Neural cell (in vitro differentiated cells): Measurements from ENCODE around the gene EREG. TPM values are rescaled to one million over a fixed set of nuclear protein-coding genes. Genes with fewer than 3 reads are reported as not detected.

Source experiments
- H2AFZ ChIP-seq: fragments of 200-600, 300-800 bp; sonication (generic), shearing (Covaris generic); 2 replicates; pipeline ENCODE4 v1.6.0; 2014; ENCODE audit warnings: low read depth, mild to moderate bottlenecking, antibody characterized with exemption, low read length, moderate library complexity
- H3F3A ChIP-seq: fragments of 200-600 bp; shearing (Covaris generic); 2 replicates; pipeline ENCODE4 v1.6.1; 2016; ENCODE audit warnings: mild to moderate bottlenecking, moderate library complexity, mixed read lengths, antibody characterized with exemption, low read length; ENCODE audit not compliant: insufficient read depth, poor library complexity, severe bottlenecking
- H3K27ac ChIP-seq: fragments of 200-600, 300-800 bp; sonication (generic), shearing (Covaris generic); 2 replicates; pipeline ENCODE4 v1.5.1; 2014; ENCODE audit warnings: mild to moderate bottlenecking, low read length, moderate library complexity
- H3K27me3 ChIP-seq: fragments of 300-800, 200-600 bp; sonication (generic), shearing (Covaris generic); 2 replicates; pipeline ENCODE4 v1.6.0; 2014; ENCODE audit warnings: mild to moderate bottlenecking, low read depth, low read length, moderate library complexity; ENCODE audit not compliant: insufficient read depth
- H3K36me3 ChIP-seq: fragments of 300-800, 200-600 bp; sonication (generic), shearing (Covaris generic); 2 replicates; pipeline ENCODE4 v1.5.1; 2014; ENCODE audit warnings: mild to moderate bottlenecking, antibody characterized with exemption, low read length, moderate library complexity; ENCODE audit not compliant: insufficient read depth
- H3K4me2 ChIP-seq: fragments of 300-800, 200-600 bp; sonication (generic), shearing (Covaris generic); 2 replicates; pipeline ENCODE4 v1.6.0; 2014; ENCODE audit warnings: mild to moderate bottlenecking, low read length
- H3K4me3 ChIP-seq: fragments of 300-800, 200-600 bp; sonication (generic), shearing (Covaris generic); 2 replicates; pipeline ENCODE4 v1.5.1; 2014; ENCODE audit warnings: mild to moderate bottlenecking, low read length, moderate library complexity
- H3K79me2 ChIP-seq: fragments of 200-600 bp; shearing (Covaris generic); replicated peaks from 2 replicates; pipeline ENCODE4 v1.6.0; 2014; ENCODE audit warnings: mild to moderate bottlenecking, low read length, moderate library complexity; ENCODE audit not compliant: insufficient read depth
- H3K9ac ChIP-seq: fragments of 300-800, 200-600 bp; sonication (generic), shearing (Covaris generic); 2 replicates; pipeline ENCODE4 v1.6.1; 2016; ENCODE audit warnings: mild to moderate bottlenecking, low read length, mixed read lengths
- H3K9me2 ChIP-seq: fragments of 200-600 bp; shearing (Covaris generic); 2 replicates; pipeline ENCODE4 v1.6.1; 2016; ENCODE audit warnings: mild to moderate bottlenecking, low read length, mixed read lengths; ENCODE audit not compliant: insufficient read depth
- H3K9me3 ChIP-seq: fragments of 200-600, 300-800 bp; sonication (generic), shearing (Covaris generic); 2 replicates; pipeline ENCODE4 v1.6.1; 2016; ENCODE audit warnings: mild to moderate bottlenecking, mixed run types, low read length, moderate library complexity, mixed read lengths
- H4K20me1 ChIP-seq: fragments of 200-600 bp; shearing (Covaris generic); 2 replicates; pipeline ENCODE4 v1.6.1; 2016; ENCODE audit warnings: mild to moderate bottlenecking, mixed run types; ENCODE audit not compliant: insufficient read depth
- EP300 ChIP-seq: fragments of 450-650 bp; conservative IDR thresholded peaks from 2 replicates; pipeline ENCODE4 v1.6.1; 2014; ENCODE audit warnings: antibody characterized with exemption, mild to moderate bottlenecking, moderate library complexity; ENCODE audit not compliant: poor library complexity, severe bottlenecking
- EZH2 ChIP-seq: fragments of 200-600, 300-800 bp; shearing (Covaris generic), sonication (generic); IDR thresholded peaks from 2 replicates; pipeline ENCODE4 v1.6.1; 2014; ENCODE audit warnings: antibody characterized with exemption, low read length, borderline replicate concordance, mild to moderate bottlenecking; ENCODE audit not compliant: insufficient read depth, poor library complexity, severe bottlenecking
- MXI1 ChIP-seq: fragments of 450-650 bp; conservative IDR thresholded peaks from 2 replicates; pipeline ENCODE4 v1.6.1; 2014; ENCODE audit warnings: antibody characterized with exemption, mild to moderate bottlenecking; ENCODE audit not compliant: poor library complexity, severe bottlenecking
- POLR2AphosphoS5 ChIP-seq: IDR thresholded peaks from 2 replicates; pipeline ENCODE4 v1.6.1; 2012
- RAD21 ChIP-seq: fragments of 450-650 bp; conservative IDR thresholded peaks from 2 replicates; pipeline ENCODE4 v1.6.1; 2014; ENCODE audit warnings: antibody characterized with exemption, mild to moderate bottlenecking, moderate library complexity
- SMC3 ChIP-seq: fragments of 450-650 bp; conservative IDR thresholded peaks from 2 replicates; pipeline ENCODE4 v1.6.1; 2014; ENCODE audit warnings: antibody characterized with exemption, mild to moderate bottlenecking, moderate library complexity; ENCODE audit not compliant: poor library complexity
- TAF1 ChIP-seq: IDR thresholded peaks from 2 replicates; pipeline ENCODE4 v1.6.1; 2012; ENCODE audit warnings: low read depth
- polyA plus RNA-seq: library from polyadenylated mRNA; depleted of rRNA; stranded (reverse); fragments of >200 nt; gene quantifications from 2 replicates; pipeline ENCODE4 v1.2.3, GENCODE V29; 2014
- TF ChIP-seq, protein P1 (sequence below): IDR thresholded peaks from 2 replicates; pipeline ENCODE4 v1.6.1; 2012; ENCODE audit warnings: borderline replicate concordance
- TF ChIP-seq, protein P2 (sequence below): fragments of 450-650 bp; IDR thresholded peaks from 2 replicates; pipeline ENCODE4 v1.5.1; 2014; ENCODE audit warnings: antibody characterized with exemption, mild to moderate bottlenecking, moderate library complexity; ENCODE audit not compliant: poor library complexity, severe bottlenecking

The EREG gene
- polyA plus RNA-seq, 1 donor from 2014 or later, result not detected

DNA sequence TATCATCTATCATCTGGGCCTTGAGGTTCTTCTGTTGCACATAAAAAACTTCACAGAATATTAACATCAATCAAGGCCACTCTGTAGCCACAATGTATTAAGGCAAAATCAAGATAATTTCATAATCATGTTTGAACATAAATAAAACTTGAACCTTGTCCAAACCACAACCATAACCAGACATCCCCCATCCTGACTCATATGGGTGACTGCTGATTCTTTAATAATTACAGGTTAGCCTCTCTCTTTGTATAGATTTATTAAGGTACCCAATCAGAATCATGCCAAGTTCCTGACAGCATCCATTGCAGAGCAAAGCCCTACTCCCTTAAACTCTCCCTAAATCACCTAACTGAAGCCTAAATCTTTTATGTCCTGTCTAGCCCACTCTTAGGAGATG is 63.3 kb downstream of the EREG start:
- Histone ChIP-seq H3K27me3 (no peaks in the 10 kb centered on the region), H3K27ac (no peak overlapping the region), H3F3A (no peaks in the 10 kb centered on the region), H3K9me3 (no peaks in the 10 kb centered on the region), H3K36me3 (no peaks in the 10 kb centered on the region), H4K20me1 (no peaks in the 10 kb centered on the region), H3K9me2 (no peaks in the 10 kb centered on the region), H3K4me2 (no peak overlapping the region), H2AFZ (no peak overlapping the region), H3K9ac (no peak overlapping the region), H3K79me2 (no peaks in the 10 kb centered on the region), H3K4me3 (no peak overlapping the region)
- no peak for TF ChIP-seq MXI1
- TF ChIP-seq, protein P1, sequence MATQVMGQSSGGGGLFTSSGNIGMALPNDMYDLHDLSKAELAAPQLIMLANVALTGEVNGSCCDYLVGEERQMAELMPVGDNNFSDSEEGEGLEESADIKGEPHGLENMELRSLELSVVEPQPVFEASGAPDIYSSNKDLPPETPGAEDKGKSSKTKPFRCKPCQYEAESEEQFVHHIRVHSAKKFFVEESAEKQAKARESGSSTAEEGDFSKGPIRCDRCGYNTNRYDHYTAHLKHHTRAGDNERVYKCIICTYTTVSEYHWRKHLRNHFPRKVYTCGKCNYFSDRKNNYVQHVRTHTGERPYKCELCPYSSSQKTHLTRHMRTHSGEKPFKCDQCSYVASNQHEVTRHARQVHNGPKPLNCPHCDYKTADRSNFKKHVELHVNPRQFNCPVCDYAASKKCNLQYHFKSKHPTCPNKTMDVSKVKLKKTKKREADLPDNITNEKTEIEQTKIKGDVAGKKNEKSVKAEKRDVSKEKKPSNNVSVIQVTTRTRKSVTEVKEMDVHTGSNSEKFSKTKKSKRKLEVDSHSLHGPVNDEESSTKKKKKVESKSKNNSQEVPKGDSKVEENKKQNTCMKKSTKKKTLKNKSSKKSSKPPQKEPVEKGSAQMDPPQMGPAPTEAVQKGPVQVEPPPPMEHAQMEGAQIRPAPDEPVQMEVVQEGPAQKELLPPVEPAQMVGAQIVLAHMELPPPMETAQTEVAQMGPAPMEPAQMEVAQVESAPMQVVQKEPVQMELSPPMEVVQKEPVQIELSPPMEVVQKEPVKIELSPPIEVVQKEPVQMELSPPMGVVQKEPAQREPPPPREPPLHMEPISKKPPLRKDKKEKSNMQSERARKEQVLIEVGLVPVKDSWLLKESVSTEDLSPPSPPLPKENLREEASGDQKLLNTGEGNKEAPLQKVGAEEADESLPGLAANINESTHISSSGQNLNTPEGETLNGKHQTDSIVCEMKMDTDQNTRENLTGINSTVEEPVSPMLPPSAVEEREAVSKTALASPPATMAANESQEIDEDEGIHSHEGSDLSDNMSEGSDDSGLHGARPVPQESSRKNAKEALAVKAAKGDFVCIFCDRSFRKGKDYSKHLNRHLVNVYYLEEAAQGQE, result no peak
- no peak for TF ChIP-seq EP300
- TF ChIP-seq EZH2, result no peak
- TF ChIP-seq SMC3, result no peak
- TF ChIP-seq, protein P2, sequence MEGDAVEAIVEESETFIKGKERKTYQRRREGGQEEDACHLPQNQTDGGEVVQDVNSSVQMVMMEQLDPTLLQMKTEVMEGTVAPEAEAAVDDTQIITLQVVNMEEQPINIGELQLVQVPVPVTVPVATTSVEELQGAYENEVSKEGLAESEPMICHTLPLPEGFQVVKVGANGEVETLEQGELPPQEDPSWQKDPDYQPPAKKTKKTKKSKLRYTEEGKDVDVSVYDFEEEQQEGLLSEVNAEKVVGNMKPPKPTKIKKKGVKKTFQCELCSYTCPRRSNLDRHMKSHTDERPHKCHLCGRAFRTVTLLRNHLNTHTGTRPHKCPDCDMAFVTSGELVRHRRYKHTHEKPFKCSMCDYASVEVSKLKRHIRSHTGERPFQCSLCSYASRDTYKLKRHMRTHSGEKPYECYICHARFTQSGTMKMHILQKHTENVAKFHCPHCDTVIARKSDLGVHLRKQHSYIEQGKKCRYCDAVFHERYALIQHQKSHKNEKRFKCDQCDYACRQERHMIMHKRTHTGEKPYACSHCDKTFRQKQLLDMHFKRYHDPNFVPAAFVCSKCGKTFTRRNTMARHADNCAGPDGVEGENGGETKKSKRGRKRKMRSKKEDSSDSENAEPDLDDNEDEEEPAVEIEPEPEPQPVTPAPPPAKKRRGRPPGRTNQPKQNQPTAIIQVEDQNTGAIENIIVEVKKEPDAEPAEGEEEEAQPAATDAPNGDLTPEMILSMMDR, result no peak
- TF ChIP-seq TAF1, result no peak
- no peak for TF ChIP-seq RAD21
- no peak for TF ChIP-seq POLR2AphosphoS5

DNA sequence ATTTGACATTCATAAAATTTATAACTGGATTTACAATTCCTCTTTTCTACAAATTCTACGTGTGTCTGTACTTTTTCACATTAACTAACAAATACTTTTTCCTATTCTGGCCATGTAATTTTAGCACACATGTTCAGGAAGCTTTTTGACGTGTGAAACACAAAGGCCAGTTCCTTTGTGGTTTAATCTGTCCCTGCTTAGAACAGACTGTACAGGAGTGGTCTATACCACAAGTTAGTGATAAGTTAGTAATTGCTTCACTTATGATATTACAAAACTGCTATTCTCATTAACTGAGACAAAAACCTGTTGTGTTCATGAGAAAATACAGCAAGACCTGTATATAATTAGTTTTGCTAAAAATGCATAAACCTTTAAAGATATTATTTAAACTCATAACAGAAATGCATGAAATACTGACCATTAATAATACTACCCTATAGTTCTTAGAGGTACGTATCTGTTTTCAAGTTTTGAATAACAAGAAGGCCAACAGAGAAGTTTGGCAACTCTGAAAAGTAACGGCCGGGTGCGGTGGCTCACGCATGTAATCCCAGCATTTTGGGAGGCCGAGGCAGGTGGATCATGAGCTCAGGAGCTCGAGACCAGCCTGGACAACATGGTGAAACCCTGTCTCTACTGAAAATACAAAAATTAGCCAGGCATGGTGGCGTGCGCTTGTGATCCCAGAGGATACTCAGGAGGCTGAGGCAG is 66.3 kb downstream of the EREG start:
- no peaks in the 10 kb centered on the region for H3K27me3 ChIP-seq
- H3K9ac ChIP-seq, result no peak overlapping the region
- H3K27ac ChIP-seq, result no peak overlapping the region
- H3K4me3 ChIP-seq, result no peak overlapping the region
- H3K9me3 ChIP-seq, result no peaks in the 10 kb centered on the region
- no peaks in the 10 kb centered on the region for H4K20me1 ChIP-seq
- H3F3A ChIP-seq, result no peaks in the 10 kb centered on the region
- no peaks in the 10 kb centered on the region for H3K9me2 ChIP-seq
- H3K79me2 ChIP-seq, result no peaks in the 10 kb centered on the region
- no peak overlapping the region for H2AFZ ChIP-seq
- no peaks in the 10 kb centered on the region for H3K36me3 ChIP-seq
- H3K4me2 ChIP-seq, result no peak overlapping the region
- TF ChIP-seq EP300 (no peak), POLR2AphosphoS5 (no peak), RAD21 (no peak), TAF1 (no peak), EZH2 (no peak), MXI1 (no peak), SMC3 (no peak)
- TF ChIP-seq, protein P2, result no peak
- TF ChIP-seq, protein P1, result no peak
